Sigmoid colon (tissue), 7 donors: ENCODE data around the gene LRRC8D. TPM values are rescaled to one million over a fixed set of nuclear protein-coding genes. Genes with fewer than 3 reads are reported as not detected.

ENCODE experiments used
- DNase-seq: peaks from one replicate; pipeline ENCODE4 v3.0.0-alpha.2; 2019
- H3K27ac ChIP-seq, 4 donors: fragments of 200-600 bp; sonication (generic); one replicate each; pipeline ENCODE4 v1.5.1; 2016 to 2019; ENCODE audit warnings: mild to moderate bottlenecking in 1 of 4
- H3K27me3 ChIP-seq, 3 donors: fragments of 200-600 bp; sonication (generic); one replicate each; pipeline ENCODE4 v1.5.1; 2019; ENCODE audit warnings: mild to moderate bottlenecking in 1 of 3
- H3K36me3 ChIP-seq, 4 donors: fragments of 200-600 bp; sonication (generic); one replicate each; pipeline ENCODE4 v1.5.1; 2016 to 2019
- H3K4me1 ChIP-seq, 4 donors: fragments of 200-600 bp; sonication (generic); one replicate each; pipeline ENCODE4 v1.5.1; 2017 to 2019
- H3K4me3 ChIP-seq, 4 donors: fragments of 200-600 bp; sonication (generic); one replicate each; pipeline ENCODE4 v1.5.1; 2017 to 2019; ENCODE audit warnings: mild to moderate bottlenecking in 2 of 4, moderate library complexity in 1 of 4
- H3K9me3 ChIP-seq, 4 donors: fragments of 200-600 bp in 3 of 4; sonication (generic) in 3 of 4; one replicate each; pipeline versions ENCODE4 v1.5.1 to v1.6.1; 2013 to 2019
- EP300 ChIP-seq, 4 donors: sonication (generic); formaldehyde crosslinking; IDR thresholded peaks; one replicate each; pipeline ENCODE4 v1.6.1; 2017; ENCODE audit warnings: antibody characterized with exemption in 4 of 4
- POLR2A ChIP-seq, 2 donors: fragments of 450-650 bp; IDR thresholded peaks; one replicate each; pipeline ENCODE4 v1.6.1; 2016; ENCODE audit warnings: antibody characterized with exemption in 2 of 2, mild to moderate bottlenecking in 2 of 2, moderate library complexity in 2 of 2
- POLR2AphosphoS5 ChIP-seq, 4 donors: sonication (generic); formaldehyde crosslinking; IDR thresholded peaks; one replicate each; pipeline ENCODE4 v1.6.1; 2017; ENCODE audit warnings: antibody characterized with exemption in 4 of 4
- WGBS, 2 donors: extraction: QIAGEN DNeasy Blood & Tissue Kit; methylation state at CpG; one replicate each; pipeline ENCODE4 v1.1.7; 2013; 5-methylcytosine and 5-hydroxymethylcytosine counted together
- intact Hi-C: fragments of 100-400 bp; cut with DNase I; formaldehyde crosslinking; loops from one replicate; pipeline ENCODE4 v1.15.1; 2023
- polyA plus RNA-seq, 3 donors: library from polyadenylated mRNA; stranded (reverse); fragments of 200-250 nt; gene quantifications; one replicate each; pipeline ENCODE4 v1.2.3, GENCODE V29; 2013
- total RNA-seq, 4 donors: library from RNA; depleted of rRNA; stranded (reverse); fragments of >200 nt; gene quantifications; one replicate each; pipeline ENCODE4 v1.1.0, GENCODE V29; 2016
- TF ChIP-seq, protein P1 (sequence below), 4 experiments: fragments of 450-650 bp in 3 of 4; fragments of 200-600 bp in 1 of 4; IDR thresholded peaks; one replicate each; pipeline ENCODE4 v1.5.1; 2016 to 2019; ENCODE audit warnings: antibody characterized with exemption in 4 of 4, mild to moderate bottlenecking in 3 of 4, moderate library complexity in 2 of 4
- donor health status: healthy with polysubstance abuse.
- donor health status: Bipolar disorder and iron deficiency.
- donor health status: healthy.

The LRRC8D gene
- total and polyA plus RNA-seq, 7 donors = 6.0 to 21.2 (median 9.3) TPM

DNA sequence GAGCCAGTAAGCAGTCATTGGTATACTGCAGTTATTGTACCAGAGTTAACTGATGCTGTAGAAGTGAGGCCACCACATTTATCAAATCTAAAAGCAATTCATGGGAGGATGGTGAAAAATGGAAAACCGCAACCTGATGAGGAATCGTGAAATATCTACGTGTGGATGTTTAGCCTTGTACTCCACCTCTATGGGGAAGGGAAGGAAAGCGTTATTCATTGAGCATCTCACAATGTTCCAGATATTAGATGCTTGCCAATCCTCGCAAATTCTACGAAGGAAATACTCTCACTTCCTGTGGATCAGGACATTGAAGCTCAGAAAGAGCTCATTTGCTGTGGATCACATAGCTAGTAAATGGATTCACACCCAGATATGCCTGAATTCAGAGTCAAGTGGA is 77.3 kb downstream of the LRRC8D start:
- no peak for TF ChIP-seq POLR2A (IDR thresholded peaks at IDR 0.05)
- TF ChIP-seq EP300 (IDR thresholded peaks at IDR 0.05) = no peak
- TF ChIP-seq, protein P1, sequence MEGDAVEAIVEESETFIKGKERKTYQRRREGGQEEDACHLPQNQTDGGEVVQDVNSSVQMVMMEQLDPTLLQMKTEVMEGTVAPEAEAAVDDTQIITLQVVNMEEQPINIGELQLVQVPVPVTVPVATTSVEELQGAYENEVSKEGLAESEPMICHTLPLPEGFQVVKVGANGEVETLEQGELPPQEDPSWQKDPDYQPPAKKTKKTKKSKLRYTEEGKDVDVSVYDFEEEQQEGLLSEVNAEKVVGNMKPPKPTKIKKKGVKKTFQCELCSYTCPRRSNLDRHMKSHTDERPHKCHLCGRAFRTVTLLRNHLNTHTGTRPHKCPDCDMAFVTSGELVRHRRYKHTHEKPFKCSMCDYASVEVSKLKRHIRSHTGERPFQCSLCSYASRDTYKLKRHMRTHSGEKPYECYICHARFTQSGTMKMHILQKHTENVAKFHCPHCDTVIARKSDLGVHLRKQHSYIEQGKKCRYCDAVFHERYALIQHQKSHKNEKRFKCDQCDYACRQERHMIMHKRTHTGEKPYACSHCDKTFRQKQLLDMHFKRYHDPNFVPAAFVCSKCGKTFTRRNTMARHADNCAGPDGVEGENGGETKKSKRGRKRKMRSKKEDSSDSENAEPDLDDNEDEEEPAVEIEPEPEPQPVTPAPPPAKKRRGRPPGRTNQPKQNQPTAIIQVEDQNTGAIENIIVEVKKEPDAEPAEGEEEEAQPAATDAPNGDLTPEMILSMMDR (IDR thresholded peaks at IDR 0.05) = no peak
- no peak for TF ChIP-seq POLR2AphosphoS5 (IDR thresholded peaks at IDR 0.05)
- Histone ChIP-seq H3K4me1 (peaks cover 0 to 15% (median 2%) of the 10 kb centered on the region in 4 donors), H3K27me3 (no peaks in the 10 kb centered on the region), H3K36me3 (no peaks in the 10 kb centered on the region), H3K4me3 (no peak overlapping the region), H3K27ac (no peak overlapping the region), H3K9me3 (no peaks in the 10 kb centered on the region)
- no peak for DNase-seq
- intact Hi-C loops = no loop called here
- 92 to 96% methylated on average over 6 of the region's 6 CpGs for WGBS, 2 donors

DNA sequence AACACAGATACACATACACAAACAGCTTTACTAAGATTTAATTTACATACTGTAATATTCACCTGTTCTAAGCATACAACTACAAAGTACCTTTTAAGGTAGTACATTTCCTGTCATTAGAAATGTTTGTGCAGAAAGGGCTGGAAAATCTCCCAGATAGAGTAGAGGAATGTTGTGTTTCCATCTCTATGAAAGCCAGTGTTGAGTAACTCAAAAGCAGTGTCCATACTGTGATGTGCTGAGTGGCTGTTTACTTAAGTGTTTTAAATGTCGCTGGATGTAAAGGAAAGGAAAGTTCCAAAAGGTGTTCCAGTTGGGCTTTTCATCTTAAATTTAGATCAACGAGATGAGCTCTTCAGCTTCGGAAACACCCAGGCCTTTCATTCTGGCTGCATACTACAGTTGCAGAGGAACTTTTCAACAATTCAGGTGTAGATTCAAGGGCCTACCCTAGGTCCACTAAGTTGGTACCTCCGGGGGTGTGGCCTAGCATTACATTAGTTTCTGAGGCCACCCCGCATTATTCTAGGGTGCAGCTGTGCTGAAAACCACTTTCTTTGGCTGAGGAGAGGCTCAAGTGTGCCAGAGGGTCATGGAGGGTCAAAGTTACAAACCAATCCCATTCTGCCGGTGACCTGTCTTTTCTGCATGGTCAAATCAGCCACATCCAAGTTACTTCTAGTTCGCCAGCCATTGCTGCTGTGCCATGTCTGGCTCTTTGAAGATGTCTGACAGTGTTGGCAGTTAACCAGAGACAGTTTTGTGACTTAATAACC is 78.1 kb downstream of the LRRC8D start:
- Histone ChIP-seq H3K4me1 (peaks cover 0 to 15% (median 2%) of the 10 kb centered on the region in 4 donors), H3K27ac (no peak overlapping the region), H3K27me3 (no peaks in the 10 kb centered on the region), H3K4me3 (no peak overlapping the region), H3K36me3 (no peaks in the 10 kb centered on the region), H3K9me3 (no peaks in the 10 kb centered on the region)
- 95% methylated on average over 7 of the region's 7 CpGs for WGBS, 2 donors
- no peak for DNase-seq
- intact Hi-C loops = no loop called here
- no peak for TF ChIP-seq EP300 (IDR thresholded peaks at IDR 0.05)
- TF ChIP-seq, protein P1 (IDR thresholded peaks at IDR 0.05) = no peak
- TF ChIP-seq POLR2A (IDR thresholded peaks at IDR 0.05) = no peak
- TF ChIP-seq POLR2AphosphoS5 (IDR thresholded peaks at IDR 0.05) = no peak

- Histone ChIP-seq H3K27me3 (no peaks in the 10 kb centered on the region), H3K27ac (no peak overlapping the region), H3K4me3 (no peak overlapping the region), H3K36me3 (no peaks in the 10 kb centered on the region), H3K9me3 (no peaks in the 10 kb centered on the region), H3K4me1 (peaks cover 0 to 18% (median 2%) of the 10 kb centered on the region in 4 donors)
- WGBS, 2 donors = 59 to 64% methylated on average over 2 of the region's 2 CpGs
- no peak for TF ChIP-seq POLR2A (IDR thresholded peaks at IDR 0.05)
- TF ChIP-seq EP300 (IDR thresholded peaks at IDR 0.05) = no peak
- TF ChIP-seq, protein P1 (IDR thresholded peaks at IDR 0.05) = no peak
- no peak for TF ChIP-seq POLR2AphosphoS5 (IDR thresholded peaks at IDR 0.05)
- intact Hi-C loops = no loop called here
- DNase-seq = no peak
Measured at GRCh38 chr1:89900323-89900722, 79.5 kb downstream of the LRRC8D start.

GRCh38 chr1:89900791-89901708 is 80.2 kb downstream of the LRRC8D start:
- Histone ChIP-seq H3K27me3 (no peaks in the 10 kb centered on the region), H3K36me3 (no peaks in the 10 kb centered on the region)
- DNase-seq = no peak

More at GRCh38 chr1:89900791-89901708, 80.2 kb downstream of the LRRC8D start:
- TF ChIP-seq POLR2A (IDR thresholded peaks at IDR 0.05) = no peak
- TF ChIP-seq EP300 (IDR thresholded peaks at IDR 0.05) = no peak
- TF ChIP-seq, protein P1 (IDR thresholded peaks at IDR 0.05) = no peak
- no peak for TF ChIP-seq POLR2AphosphoS5 (IDR thresholded peaks at IDR 0.05)
- 92 to 94% methylated on average over 6 of the region's 6 CpGs for WGBS, 2 donors
- Histone ChIP-seq H3K27ac (no peak overlapping the region), H3K4me1 (peaks cover 0 to 19% (median 5%) of the 10 kb centered on the region in 4 donors), H3K4me3 (no peak overlapping the region), H3K9me3 (no peaks in the 10 kb centered on the region)
- intact Hi-C loops = no loop called here
